ENCODE measurements around the gene ACSS2. TPM values are rescaled to one million over a fixed set of nuclear protein-coding genes. Genes with fewer than 3 reads are reported as not detected.

The ACSS2 gene
- total RNA-seq, 1 donor from 2014 or later, result 25.0 TPM

- H3K4me3 ChIP-seq, result no peak overlapping the region
- H3K36me3 ChIP-seq, result peaks cover 3% of the 10 kb centered on the region
- no peak overlapping the region for H3K4me2 ChIP-seq
- Mint-ChIP-seq H3K9me3 (no peaks in the 10 kb centered on the region), H3K27ac (no peak overlapping the region), H3K4me3 (no peak overlapping the region), H3K36me3 (peaks cover 20% of the 10 kb centered on the region), H3K4me1 (no peaks in the 10 kb centered on the region), H3K27me3 (ENCODE audit: insufficient read depth, low read depth) (peaks cover 4% of the 10 kb centered on the region)
- H2AFZ ChIP-seq (replicated peaks), result no peak overlapping the region
- no peaks in the 10 kb centered on the region for H3K79me2 ChIP-seq (ENCODE audit: low read depth)
- no peaks in the 10 kb centered on the region for H3K27me3 ChIP-seq
- no peak for DNase-seq (ENCODE audit: low spot score)
- no peaks in the 10 kb centered on the region for H3K4me1 ChIP-seq
- H3K9ac ChIP-seq, result no peak overlapping the region
- H4K20me1 ChIP-seq (ENCODE audit: low read depth), result no peaks in the 10 kb centered on the region
- H3K27ac ChIP-seq, result no peak overlapping the region
- H3F3A ChIP-seq (ENCODE audit: low read depth), result no peaks in the 10 kb centered on the region
- no peaks in the 10 kb centered on the region for H3K9me3 ChIP-seq (ENCODE audit: low read depth)
- TF ChIP-seq CTCF (IDR thresholded peaks at IDR 0.05) (no peak), EZH2phosphoT487 (IDR thresholded peaks at IDR 0.05) (no peak), EZH2 (IDR thresholded peaks at IDR 0.05) (no peak)
Observed at GRCh38 chr20:34940081-34940481, 63.7 kb downstream of the ACSS2 start.

GRCh38 chr20:34941226-34941625, 64.8 kb downstream of the ACSS2 start:
- H3K27ac ChIP-seq, result no peak overlapping the region
- H3K27me3 Mint-ChIP-seq (ENCODE audit: insufficient read depth, low read depth), result peaks cover 2% of the 10 kb centered on the region
- no peaks in the 10 kb centered on the region for H4K20me1 ChIP-seq (ENCODE audit: low read depth)
- H3K9me3 Mint-ChIP-seq, result no peaks in the 10 kb centered on the region
- H3K4me1 ChIP-seq, result no peaks in the 10 kb centered on the region
- no peaks in the 10 kb centered on the region for H3F3A ChIP-seq (ENCODE audit: low read depth)
- H3K4me3 Mint-ChIP-seq, result no peak overlapping the region
- H3K9me3 ChIP-seq (ENCODE audit: low read depth), result no peaks in the 10 kb centered on the region
- no peak overlapping the region for H3K27ac Mint-ChIP-seq
- H3K4me2 ChIP-seq, result no peak overlapping the region
- H3K27me3 ChIP-seq, result no peaks in the 10 kb centered on the region
- H2AFZ ChIP-seq (replicated peaks), result no peak overlapping the region
- DNase-seq (ENCODE audit: low spot score), result no peak
- no peaks in the 10 kb centered on the region for H3K79me2 ChIP-seq (ENCODE audit: low read depth)
- peaks cover 17% of the 10 kb centered on the region for H3K36me3 Mint-ChIP-seq
- H3K36me3 ChIP-seq, result peaks cover 3% of the 10 kb centered on the region
- TF ChIP-seq CTCF (IDR thresholded peaks at IDR 0.05) (no peak), EZH2phosphoT487 (IDR thresholded peaks at IDR 0.05) (no peak), EZH2 (IDR thresholded peaks at IDR 0.05) (no peak)
- H3K4me1 Mint-ChIP-seq, result no peaks in the 10 kb centered on the region
- no peak overlapping the region for H3K4me3 ChIP-seq
- no peak overlapping the region for H3K9ac ChIP-seq

GRCh38 chr20:34942301-34942700, 65.9 kb downstream of the ACSS2 start:
- no peaks in the 10 kb centered on the region for H3K79me2 ChIP-seq (ENCODE audit: low read depth)
- no peaks in the 10 kb centered on the region for H3K27me3 ChIP-seq
- no peaks in the 10 kb centered on the region for H4K20me1 ChIP-seq (ENCODE audit: low read depth)
- Mint-ChIP-seq H3K9me3 (no peaks in the 10 kb centered on the region), H3K4me1 (no peaks in the 10 kb centered on the region), H3K36me3 (peaks cover 15% of the 10 kb centered on the region), H3K27ac (no peak overlapping the region), H3K27me3 (ENCODE audit: insufficient read depth, low read depth) (peaks cover 2% of the 10 kb centered on the region), H3K4me3 (no peak overlapping the region)
- no peaks in the 10 kb centered on the region for H3F3A ChIP-seq (ENCODE audit: low read depth)
- H3K4me3 ChIP-seq, result no peak overlapping the region
- TF ChIP-seq EZH2phosphoT487 (IDR thresholded peaks at IDR 0.05) (no peak), CTCF (IDR thresholded peaks at IDR 0.05) (no peak), EZH2 (IDR thresholded peaks at IDR 0.05) (no peak)
- peaks cover 3% of the 10 kb centered on the region for H3K36me3 ChIP-seq
- no peak overlapping the region for H3K4me2 ChIP-seq
- H3K9me3 ChIP-seq (ENCODE audit: low read depth), result no peaks in the 10 kb centered on the region
- DNase-seq (ENCODE audit: low spot score), result no peak
- no peak overlapping the region for H2AFZ ChIP-seq (replicated peaks)
- no peak overlapping the region for H3K27ac ChIP-seq
- H3K4me1 ChIP-seq, result no peaks in the 10 kb centered on the region
- no peak overlapping the region for H3K9ac ChIP-seq
